ENCODE data around the gene SORBS2. TPM values are rescaled to one million over a fixed set of nuclear protein-coding genes. Genes with fewer than 3 reads are reported as not detected.

The SORBS2 gene
- total RNA-seq, 1 experiment from 2014 or later: 0.10 TPM

DNA sequence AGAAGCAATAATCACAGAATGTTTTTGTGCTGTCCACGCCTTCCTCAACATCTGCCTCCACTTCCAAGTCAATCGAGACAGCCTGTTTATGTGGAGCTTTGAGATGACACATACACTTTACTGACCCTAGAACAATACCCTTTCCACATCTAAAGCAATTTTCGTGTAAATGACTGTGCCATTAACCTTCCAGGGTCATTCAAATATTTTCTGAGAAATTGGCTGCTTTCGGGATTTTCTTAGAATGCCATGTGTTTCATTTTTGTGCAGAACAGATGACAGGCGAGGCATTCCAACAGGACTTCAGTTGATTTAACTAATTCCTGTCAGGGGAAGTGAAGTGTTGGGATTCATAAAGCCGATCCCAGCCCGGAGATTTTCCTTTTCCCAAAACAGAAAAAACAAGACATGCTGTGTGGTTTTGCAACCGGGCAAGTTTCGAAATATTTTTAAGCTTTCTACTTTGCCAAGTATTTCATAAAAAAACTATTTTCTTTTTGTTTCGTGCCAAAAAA, 73.9 kb downstream of the SORBS2 start:
- Histone ChIP-seq H3K27me3 (no peaks in the 10 kb centered on the region), H3K9me3 (no peaks in the 10 kb centered on the region), H3K4me3 (no peak overlapping the region; the same call in 1 of the 2 replicates), H3K36me3 (no peaks in the 10 kb centered on the region)
- DNase-seq: no peak

DNA sequence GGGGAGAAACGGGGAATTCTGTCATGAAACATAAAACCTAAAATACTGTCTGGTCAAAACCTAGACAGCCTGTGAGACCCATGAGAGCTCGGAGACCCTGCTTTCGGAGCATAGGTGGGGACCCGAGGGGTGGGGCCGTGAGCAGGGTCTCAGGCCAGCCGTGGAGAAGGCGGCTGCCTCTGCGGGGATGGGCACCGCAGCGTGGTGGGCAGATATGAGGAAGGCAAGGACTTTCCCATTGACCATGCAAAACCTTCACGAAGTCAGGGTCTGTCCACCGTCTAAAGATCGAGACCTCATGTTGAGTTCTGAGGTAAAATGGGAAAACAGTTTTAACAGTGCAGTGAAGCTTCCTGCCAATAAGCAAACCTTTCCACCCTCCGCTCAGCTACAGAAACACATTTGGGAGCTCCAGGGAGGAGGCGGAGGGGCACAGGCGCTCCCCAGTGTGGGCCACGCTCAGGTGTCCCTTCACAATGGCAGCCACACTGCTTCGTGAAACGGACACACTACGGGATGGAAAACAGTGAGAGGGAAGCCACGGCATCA, 74.4 kb downstream of the SORBS2 start:
- Histone ChIP-seq H3K4me3 (no peak overlapping the region), H3K9me3 (no peaks in the 10 kb centered on the region), H3K36me3 (no peaks in the 10 kb centered on the region), H3K27me3 (no peaks in the 10 kb centered on the region)
- DNase-seq: no peak

DNA sequence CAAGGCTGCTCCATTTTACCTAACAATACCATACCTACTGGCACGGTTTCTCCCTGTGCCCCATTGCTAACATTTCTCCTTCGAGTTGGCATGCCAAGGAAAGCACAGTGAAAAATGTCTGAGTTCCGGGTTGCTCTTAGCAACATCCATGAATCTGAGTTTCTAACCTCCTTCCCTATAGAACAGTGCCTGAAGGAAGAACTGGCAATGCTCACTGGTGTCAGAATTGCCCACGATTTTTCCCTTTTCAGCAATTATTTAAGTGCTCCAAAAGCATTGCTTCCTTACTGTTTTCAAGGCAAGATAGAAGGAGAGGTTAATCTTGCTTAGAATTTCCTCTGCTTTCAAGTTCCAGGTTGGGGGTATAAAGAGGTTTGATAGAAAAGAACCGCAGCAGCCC, 75.1 kb downstream of the SORBS2 start:
- DNase-seq: no peak
- no peaks in the 10 kb centered on the region for H3K36me3 ChIP-seq
- H3K4me3 ChIP-seq: no peak overlapping the region
- H3K27me3 ChIP-seq: no peaks in the 10 kb centered on the region
- no peaks in the 10 kb centered on the region for H3K9me3 ChIP-seq

DNA sequence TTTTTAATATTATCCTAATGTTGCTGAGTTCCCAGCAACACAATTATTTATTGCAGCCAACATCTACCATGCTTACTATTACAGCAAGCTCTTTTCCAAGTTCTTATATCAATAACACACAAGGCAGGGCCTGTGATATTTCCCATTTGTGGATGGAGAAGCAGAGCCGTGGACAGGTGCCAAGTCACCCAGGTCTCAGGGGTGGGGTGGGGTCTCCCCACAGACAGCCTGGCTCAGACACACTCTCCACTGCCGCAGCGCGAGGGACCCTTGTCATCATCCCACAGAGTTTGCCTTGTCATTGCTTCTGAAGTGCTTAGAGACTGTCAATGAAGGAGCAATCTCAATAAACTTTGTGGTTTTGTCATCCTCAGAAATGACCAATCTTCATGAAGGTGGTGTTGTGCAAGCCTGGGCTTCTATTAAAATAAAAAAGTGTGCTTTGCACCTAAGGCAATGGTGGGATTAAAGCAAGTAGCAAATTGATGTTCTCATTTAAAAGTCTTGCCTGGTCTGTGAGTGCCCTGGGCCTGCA, 76.1 kb downstream of the SORBS2 start:
- DNase-seq: no peak
- H3K27me3 ChIP-seq: no peaks in the 10 kb centered on the region
- no peak overlapping the region for H3K4me3 ChIP-seq

DNA sequence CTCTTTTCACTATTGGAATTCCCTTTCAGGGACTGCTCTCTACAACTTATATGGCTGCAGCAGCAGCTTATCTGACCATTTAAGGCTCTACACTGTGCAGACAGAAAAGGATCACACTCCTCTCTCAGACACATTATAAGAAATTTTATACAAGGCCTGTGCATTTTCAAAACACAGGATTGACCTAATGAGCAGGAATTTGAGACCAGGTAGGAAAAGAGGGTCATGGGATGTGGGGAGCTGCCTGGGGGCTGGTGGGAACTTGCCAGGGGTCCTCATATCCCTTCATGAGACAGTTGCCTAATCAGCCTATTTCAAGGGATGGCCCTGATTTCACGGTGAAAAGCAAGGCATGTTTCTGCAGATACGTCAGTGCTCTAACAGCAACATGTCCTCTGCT, 77.1 kb downstream of the SORBS2 start:
- Histone ChIP-seq H3K27me3 (no peaks in the 10 kb centered on the region), H3K36me3 (no peaks in the 10 kb centered on the region), H3K4me3 (no peak overlapping the region), H3K9me3 (no peaks in the 10 kb centered on the region)
- DNase-seq: no peak

More for the DNA sequence above, 76.1 kb downstream of the SORBS2 start:
- no peaks in the 10 kb centered on the region for H3K36me3 ChIP-seq
- no peaks in the 10 kb centered on the region for H3K9me3 ChIP-seq

DNA sequence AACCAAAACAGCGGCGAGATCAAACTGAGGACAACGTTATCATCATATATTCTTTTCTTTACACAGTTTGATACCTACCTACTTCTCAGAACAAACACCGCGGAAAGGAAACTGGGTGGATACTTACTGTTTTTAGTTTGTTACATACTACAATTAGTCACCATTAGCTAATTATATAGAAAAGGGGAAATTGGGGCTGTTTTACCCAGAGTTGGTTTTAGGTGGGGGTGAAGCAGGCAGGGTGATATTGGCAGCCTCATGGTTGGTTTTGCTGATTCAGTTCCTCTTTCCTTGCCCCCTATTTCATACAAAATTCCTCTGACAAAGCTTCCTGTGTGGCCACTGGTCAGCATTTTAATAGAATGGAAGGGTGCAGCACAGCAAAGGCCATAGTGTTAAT, 77.8 kb downstream of the SORBS2 start:
- Histone ChIP-seq H3K27me3 (no peaks in the 10 kb centered on the region), H3K9me3 (no peaks in the 10 kb centered on the region), H3K4me3 (no peak overlapping the region), H3K36me3 (no peaks in the 10 kb centered on the region)
- DNase-seq: no peak

DNA sequence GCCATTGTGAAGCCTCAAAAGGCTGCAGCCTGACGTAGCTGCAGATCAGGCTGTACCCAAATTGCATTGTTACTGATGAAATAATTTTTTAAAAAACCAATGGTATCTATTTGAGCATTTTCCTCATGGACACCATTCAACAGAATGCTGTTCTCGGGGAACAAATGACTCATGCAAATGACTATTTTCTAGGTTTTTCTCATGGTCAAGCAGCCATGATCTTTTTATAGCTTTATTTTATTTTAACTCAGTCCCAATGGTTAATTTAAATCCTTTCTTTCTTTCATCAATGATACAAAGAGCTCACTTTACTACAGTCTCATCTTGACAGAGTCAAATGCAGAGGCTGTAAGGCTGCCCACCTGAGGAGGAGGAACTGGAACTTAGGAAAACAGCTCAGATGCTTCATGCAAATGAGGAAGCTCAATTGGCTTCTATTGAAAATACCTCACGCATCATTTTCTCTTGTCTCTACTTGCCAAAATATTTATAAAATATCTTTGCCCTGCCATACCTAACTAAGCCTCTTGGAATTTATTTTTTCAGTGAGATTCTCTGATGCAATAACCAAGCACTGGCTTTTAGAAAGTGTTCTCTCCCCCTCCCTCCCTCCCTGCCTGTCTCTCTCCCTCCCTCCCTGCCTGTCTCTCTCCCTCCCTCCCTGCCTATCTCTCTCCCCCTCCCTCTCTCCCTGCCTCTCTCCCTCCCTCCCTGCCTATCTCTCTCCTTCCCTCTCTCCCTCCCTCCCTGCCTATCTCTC, 81.0 kb downstream of the SORBS2 start:
- Histone ChIP-seq H3K36me3 (no peaks in the 10 kb centered on the region), H3K9me3 (no peaks in the 10 kb centered on the region), H3K27me3 (no peaks in the 10 kb centered on the region), H3K4me3 (no peak overlapping the region)
- DNase-seq: no peak

DNA sequence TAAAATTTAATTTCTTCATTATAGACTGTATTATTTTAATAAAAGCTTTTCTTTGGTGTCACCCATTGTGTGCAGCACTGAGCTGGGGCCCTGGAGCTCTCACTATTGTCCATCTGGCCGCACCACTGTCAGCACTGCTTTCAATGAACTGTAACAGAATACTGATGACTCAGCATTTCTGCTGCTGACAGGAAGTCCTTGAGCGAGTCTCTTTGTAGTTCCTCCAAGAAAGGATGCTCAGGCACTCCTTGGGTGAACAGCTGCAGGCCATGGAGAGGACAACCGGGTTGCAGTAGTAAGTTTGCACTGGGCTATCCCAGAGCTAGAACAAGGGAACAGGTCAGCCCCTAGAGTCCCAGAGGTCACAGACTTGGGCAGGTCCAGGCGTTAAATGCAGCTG, 81.6 kb downstream of the SORBS2 start:
- no peak for DNase-seq
- Histone ChIP-seq H3K27me3 (no peaks in the 10 kb centered on the region), H3K9me3 (no peaks in the 10 kb centered on the region)

DNA sequence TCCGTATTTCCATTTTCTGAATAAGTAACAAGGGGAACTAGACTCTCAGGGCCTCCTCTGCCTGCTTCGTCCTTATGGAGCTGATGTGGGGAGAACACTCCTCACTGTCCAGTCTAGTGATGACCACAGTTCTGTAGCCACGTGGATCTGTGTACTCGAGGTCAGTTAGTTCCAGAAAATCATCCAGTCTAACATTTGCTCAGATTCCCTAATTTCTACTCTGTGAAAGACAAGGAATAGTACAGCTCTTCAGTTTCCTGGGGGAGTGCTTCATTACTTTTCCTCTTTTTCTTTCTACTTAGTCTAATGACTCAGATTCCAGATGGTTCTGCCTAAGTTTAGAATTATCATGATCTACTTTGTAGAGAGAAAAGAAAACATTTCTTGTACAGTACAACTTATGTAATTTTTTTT, 82.6 kb downstream of the SORBS2 start:
- Histone ChIP-seq H3K4me3 (no peak overlapping the region), H3K36me3 (no peaks in the 10 kb centered on the region), H3K27me3 (no peaks in the 10 kb centered on the region), H3K9me3 (no peaks in the 10 kb centered on the region)
- no peak for DNase-seq

More for the DNA sequence above, 81.6 kb downstream of the SORBS2 start:
- Histone ChIP-seq H3K36me3 (no peaks in the 10 kb centered on the region), H3K4me3 (no peak overlapping the region)

DNA sequence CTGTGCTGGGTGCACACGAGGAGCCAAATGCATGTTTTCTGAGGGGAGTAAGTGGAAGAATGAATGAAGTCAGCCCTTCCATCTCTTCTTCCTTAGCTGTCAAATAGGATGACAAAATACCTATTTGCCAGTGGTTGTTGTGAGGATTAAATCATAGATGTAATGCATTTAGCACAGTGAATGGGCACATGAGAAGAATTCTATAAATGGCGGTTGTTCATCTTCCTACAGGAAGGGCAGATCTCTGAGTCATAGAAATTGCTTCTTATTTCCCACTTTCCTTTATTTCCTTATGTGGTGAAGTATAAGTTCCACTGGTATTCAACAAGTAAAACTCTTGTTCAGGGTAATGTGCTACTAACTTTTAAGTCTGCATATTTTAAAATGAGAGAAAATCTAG, 83.1 kb downstream of the SORBS2 start:
- Histone ChIP-seq H3K4me3 (no peak overlapping the region), H3K36me3 (no peaks in the 10 kb centered on the region), H3K27me3 (no peaks in the 10 kb centered on the region), H3K9me3 (no peaks in the 10 kb centered on the region)
- DNase-seq: no peak

DNA sequence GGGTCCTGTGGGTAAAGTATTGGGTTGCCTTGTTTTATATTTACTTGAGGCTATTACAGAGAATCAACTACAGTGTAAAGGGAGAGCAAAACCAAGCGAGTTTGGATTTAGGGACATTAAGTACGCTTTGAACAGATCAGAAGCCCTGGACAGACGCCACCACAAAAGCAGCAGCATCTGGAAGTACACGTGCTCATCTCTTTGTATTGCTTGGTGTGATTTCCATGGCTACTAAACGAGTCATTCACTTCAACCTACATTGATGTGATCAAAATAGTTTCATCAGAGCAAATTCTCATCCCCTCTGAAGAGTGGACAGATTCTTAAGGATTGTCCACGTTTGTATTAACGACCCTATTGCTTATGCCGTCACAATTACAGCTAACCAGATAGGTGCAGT, 85.1 kb downstream of the SORBS2 start:
- Histone ChIP-seq H3K36me3 (no peaks in the 10 kb centered on the region), H3K4me3 (no peak overlapping the region), H3K9me3 (no peaks in the 10 kb centered on the region), H3K27me3 (no peaks in the 10 kb centered on the region)
- DNase-seq: no peak

DNA sequence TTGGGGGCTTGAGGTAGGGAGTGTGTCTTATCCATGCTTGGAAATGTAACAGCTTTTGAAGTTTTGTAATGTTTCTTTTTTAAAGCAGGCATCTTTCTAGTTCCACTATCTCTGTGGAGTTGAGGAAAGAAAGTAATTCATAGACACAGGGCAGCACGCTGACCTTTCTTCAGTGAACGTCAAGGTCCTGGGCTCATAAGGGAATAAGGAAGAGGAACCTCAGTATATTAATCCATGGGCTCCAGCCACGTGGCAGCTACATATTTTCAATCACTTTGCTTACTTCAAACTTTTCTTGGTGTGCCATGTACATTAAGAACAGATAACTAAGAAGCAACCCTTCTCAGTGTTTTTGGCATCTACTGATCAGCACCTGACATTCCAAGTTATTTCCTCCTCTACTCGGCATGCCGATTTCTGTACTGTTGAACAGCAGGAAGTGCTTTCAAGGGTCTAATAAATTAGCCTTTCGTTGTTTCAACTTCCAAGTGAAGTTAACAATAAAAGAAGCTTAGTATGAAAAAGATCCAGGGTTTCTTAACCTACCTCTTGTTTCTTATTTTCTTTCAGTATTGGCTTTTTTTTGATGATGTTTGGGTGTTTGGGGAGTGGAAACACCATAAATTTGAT, 88.2 kb downstream of the SORBS2 start:
- no peaks in the 10 kb centered on the region for H3K36me3 ChIP-seq
- H3K9me3 ChIP-seq: no peaks in the 10 kb centered on the region
- no peaks in the 10 kb centered on the region for H3K27me3 ChIP-seq
- no peak for DNase-seq
- H3K4me3 ChIP-seq: no peak overlapping the region

DNA sequence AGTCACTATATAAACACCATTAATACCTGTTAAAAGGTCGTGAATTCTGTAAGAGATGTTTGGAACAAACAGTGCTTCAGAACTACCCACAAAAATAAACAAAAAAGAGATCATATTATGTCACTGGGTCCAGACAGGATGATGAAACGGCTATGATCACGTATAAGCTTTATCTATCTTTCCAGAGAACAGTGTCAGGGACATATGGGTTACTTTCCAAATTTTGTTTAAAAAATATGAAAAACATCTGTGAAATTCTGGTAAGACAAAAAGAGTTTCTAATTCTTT, 90.0 kb downstream of the SORBS2 start:
- Histone ChIP-seq H3K4me3 (no peak overlapping the region), H3K36me3 (no peaks in the 10 kb centered on the region), H3K27me3 (no peaks in the 10 kb centered on the region), H3K9me3 (no peaks in the 10 kb centered on the region)
- no peak for DNase-seq

DNA sequence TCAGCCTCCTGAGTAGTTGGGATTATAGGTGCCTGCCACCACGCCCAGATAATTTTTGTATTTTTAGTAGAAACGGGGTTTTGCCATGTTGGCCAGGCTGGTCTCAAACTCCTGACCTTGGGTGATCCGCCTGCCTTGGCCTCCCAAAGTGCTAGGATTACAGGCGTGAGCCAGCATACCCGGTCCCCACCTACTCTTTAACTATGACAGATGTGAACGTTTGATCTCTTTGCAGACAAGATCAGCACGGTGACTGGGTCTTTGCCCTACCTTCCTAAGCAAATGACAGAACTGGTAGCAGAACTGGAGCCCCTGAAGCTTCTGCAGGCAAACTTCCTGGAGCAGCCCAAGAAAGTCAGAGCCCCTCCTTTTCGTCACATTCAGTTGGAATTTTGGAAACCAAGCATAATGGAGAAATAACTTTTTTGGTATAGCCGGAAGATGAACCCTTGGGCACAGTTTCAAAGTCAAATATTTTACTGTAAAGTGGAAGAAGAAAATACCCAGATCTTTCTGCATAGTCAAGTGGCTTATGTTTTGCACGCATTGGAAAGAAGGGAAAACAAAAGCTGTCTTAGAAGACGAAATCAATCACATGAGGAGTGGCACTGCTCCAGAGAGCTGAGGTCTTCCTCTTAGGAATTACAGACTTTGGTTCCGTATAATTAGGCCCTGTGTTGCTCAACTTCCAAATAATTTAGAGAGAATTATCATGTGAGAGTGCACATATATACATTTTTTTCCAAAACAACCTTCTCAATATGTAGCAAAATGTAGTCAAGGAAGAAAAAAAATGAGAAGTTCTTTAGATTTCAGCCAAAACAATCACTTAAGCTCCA, 90.6 kb downstream of the SORBS2 start:
- DNase-seq: peak; percentile 43
- Histone ChIP-seq H3K36me3 (no peaks in the 10 kb centered on the region), H3K4me3 (no peak overlapping the region), H3K9me3 (no peaks in the 10 kb centered on the region), H3K27me3 (no peaks in the 10 kb centered on the region)

DNA sequence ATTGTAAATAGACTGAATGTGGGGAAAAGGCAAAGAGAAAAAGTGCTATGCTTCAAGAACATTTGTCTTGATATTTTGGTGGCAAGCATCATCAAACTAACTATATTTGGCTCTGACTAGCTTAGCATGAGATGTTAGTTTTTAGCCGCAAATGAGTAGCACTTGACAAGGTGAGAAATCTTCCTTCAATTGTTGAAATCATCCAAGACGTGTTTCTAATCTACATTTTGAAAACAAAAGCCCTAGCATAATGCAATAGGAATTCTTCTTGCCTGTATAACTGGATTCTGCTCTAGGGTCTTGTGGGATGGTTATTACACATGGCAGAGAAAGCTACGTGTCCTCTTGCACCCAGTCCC, 92.5 kb downstream of the SORBS2 start:
- Histone ChIP-seq H3K36me3 (no peaks in the 10 kb centered on the region), H3K4me3 (no peak overlapping the region)

DNA sequence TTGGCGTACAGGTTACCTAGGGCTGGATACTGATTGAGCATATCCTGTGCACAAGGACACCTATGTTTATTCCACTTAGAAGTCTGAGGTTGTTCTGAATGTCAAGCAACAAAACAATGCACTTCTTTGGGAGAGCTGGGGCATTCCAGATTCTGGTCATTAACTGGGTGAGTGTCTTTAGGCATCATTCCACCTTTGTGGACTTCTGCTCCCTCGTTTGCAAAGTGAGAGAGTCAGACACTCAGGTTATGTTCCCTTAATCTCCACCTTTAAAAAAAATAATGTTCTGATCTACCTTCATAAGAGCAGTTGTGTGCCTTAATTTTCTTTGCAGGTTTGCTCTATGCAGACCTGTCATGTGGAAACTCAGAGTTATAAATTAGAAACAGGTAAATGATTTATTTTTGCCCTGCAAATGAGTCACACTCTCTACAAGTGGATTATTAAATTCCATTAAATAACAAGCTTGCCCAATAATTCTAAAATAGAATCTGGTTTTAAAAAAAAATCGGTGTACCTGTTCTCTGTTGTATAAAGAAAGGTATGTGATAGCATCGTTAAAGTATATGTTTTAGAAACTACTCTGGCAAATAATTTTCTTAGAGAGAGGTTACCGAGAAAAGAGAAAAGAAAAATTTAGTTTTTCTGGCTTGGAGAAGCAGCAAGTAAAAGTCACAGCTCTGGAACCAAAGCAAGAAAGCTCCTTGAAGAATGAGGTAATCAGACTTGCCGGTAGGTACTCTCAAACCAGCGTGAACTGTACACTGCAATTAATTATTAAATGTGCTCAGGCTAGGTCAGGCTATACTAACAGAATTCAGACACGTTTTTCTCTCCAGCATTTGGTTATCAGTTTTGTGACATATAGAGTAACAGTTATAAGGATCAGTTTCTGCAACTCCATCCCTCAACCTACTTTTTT, 93.2 kb downstream of the SORBS2 start:
- H3K9me3 ChIP-seq: no peaks in the 10 kb centered on the region
- no peak overlapping the region for H3K4me3 ChIP-seq
- no peak for DNase-seq
- no peaks in the 10 kb centered on the region for H3K27me3 ChIP-seq
- no peaks in the 10 kb centered on the region for H3K36me3 ChIP-seq

More for the DNA sequence above, 92.5 kb downstream of the SORBS2 start:
- no peak for DNase-seq
- Histone ChIP-seq H3K9me3 (no peaks in the 10 kb centered on the region), H3K27me3 (no peaks in the 10 kb centered on the region)
